Activated CD4-positive, alpha-beta T cell treated with anti-CD3 and anti-CD28 coated beads for 4 hours (primary cell): ENCODE results near the gene PRPH2.
"Not testable (repeated sequence)": the region's sequence is repeated elsewhere in the genome, so short reads cannot be mapped to it uniquely, and the experiment has no call there.

ENCODE experiments used
- DNase-seq, 2 donors: peaks; one replicate each; pipeline ENCODE4 v3.0.0-alpha.2; 2020

The PRPH2 gene

DNA sequence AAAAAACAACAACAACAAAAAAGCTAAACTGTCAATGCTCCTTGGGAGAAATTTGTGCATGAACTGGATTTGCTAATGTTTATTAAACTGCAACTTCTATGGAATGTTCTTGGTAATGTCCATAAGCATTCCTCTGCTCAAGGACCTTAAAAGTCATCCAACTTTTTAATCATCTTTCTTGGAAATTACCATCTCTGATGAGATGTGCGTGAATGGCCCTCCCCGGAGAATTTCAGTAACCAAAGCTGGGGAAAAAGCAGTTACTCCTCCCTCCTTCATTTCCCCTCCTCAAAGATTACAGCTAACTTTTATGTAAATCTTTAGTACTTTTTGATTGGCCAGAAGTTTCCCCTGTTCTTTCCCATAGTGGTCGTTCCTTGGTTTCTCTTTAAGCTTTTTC lies 18.3 kb upstream of the PRPH2 start:
- no peak for DNase-seq

GRCh38 chr6:42735976-42736375 lies 13.6 kb upstream of the PRPH2 start:
- DNase-seq = no peak

- DNase-seq = not testable (repeated sequence)
Observed at GRCh38 chr6:42733867-42734481, 11.6 kb upstream of the PRPH2 start.

DNA sequence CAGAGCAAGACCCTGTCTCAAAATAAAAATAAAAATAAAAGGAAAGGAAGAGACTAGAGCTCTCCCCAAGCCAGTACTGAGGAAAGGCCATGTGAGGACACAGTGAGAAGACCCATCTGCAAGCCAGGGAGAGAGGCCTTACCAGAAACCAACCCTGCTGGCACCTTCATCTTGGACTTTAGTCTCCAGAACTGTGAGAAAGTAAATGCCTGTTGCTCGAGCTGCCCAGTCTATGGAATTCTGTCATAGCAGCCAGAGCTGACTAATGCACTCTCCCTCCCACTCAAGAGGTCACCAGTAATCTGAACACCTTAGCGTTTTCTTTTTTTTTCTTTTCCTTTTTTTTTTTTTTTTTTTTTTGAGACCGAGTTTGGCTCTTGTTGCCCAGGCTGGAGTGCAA lies 7.3 kb upstream of the PRPH2 start:
- DNase-seq = no peak

DNA sequence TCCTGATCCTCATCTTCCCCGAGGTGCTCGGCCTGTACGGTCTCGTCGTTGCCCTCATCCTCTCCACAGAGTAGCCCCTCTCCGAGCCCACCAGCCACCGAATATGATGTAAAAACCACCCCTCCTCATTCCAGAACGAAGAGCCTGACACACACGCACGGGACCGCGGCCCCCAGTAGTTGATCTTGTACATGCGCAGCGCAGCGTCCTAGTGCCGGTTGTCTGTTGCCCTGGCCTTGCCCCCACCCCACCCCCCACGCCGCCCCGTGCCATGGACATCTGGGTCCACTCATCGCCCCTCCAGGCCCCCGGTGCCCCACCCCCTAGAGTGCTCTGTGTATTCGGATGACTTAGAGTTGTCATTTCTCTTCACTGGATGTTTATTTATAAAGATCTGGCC lies 5.2 kb upstream of the PRPH2 start:
- DNase-seq = no peak

GRCh38 chr6:42727087-42727611 lies 4.8 kb upstream of the PRPH2 start:
- no peak for DNase-seq

GRCh38 chr6:42726485-42727086 lies 4.2 kb upstream of the PRPH2 start:
- peak; percentile 72 to 79 for DNase-seq

DNA sequence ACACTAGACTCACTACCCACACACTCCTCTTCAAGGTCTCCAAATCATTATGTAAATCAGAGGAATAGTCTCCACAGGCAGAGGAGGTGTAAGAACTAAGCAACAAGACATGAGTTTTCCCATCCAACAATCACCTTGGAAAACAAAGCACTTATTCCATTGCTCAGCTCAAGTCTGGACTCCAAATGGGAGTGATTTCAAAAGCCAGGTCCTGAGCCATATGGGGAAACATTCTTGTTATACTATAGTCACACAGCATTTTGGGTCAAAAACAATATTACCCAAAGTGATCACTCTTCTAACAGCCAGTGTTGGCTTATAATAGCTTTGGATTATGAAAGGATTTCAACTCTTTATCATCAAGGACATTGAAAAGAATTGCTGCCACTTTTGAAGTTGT lies 3.6 kb upstream of the PRPH2 start:
- DNase-seq = no peak

DNA sequence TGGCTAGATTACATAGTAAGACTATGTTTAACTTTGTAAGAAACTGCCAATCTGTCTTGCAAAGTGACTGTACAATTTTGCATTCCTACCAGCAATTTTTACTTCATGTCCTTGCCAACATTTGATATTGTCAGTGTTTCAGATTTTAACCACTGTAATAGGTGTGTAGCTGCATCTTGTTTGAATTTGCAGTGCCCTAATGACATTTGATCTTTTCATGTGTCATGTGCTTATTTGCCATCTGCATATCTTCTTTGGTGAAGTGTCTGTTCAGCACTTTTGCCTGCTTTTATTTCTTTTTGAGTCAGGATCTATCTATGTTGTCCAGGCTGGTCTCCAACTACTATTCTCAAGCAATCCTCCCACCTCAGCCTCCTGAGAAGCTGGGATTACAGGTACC lies 2.4 kb upstream of the PRPH2 start:
- no peak for DNase-seq

- no peak for DNase-seq
Observed at GRCh38 chr6:42720739-42721138, 1.7 kb downstream of the PRPH2 start.

GRCh38 chr6:42715871-42716270 lies 6.5 kb downstream of the PRPH2 start:
- no peak for DNase-seq

DNA sequence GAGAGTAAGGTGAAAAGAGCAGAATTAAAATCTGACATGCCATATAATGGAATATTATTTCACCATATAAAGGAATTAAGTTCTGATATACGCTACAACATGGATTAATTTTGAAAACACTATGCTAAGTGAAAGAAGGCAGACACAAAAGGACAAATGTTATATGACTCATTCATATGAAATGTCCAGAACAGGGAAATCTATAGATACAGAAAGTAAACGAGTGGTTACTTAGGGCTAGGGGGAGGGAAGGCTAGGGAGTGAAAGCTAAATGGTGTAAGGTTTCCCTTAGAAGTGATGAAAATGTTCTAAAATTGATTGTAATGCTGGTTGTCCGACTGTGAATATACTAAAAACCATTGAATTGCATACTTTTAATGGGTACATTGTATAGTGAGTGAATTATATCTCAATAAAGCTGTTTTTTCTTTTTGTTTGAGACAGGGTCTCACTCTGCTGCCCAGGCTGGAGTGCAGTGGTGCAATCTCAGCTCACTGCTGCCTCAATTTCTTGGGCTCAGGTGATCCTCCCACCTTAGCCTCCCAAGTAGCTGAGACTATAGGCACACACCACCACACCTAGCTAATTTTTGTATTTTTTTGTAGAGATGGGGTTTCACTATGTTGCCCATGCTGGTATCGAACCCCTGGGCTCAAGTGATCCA lies 8.2 kb downstream of the PRPH2 start:
- DNase-seq = no peak

DNA sequence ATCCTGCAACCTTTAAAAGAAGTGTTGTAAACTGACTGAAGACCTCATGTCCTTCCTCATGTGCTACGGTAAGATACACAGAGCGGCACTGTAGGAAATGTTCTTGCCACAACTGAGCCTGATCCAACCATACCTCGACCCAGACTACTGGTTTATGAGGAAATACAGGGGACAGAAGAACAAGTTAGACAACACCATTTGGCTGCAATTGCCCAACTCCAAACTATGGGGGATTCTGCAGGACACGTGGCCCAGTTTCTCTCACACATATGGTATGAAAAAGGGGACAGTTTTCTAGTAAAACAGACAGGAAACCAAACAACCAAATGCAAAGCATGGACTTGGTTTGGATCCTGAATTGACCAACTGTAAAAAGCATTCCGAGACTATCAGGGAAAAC lies 10.5 kb downstream of the PRPH2 start:
- no peak for DNase-seq

DNA sequence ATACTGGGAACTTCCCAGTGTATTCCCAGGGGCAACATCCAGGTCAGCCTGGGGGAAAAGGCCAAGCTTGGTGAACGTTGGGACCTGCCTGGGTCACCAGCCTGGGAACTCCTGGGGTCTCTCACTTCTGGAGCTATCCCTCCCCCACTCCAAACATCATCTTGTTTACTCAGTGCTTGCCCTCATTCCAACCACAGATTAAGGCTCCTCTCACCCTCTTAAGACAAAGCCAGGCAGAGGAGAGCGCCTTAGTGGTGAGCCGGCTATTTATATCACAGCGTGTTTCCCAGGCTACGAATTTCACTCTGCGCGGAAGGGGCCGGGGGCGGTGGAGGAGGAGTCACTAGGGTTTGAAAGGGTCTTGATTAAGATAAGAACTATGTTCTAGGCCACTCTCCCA lies 12.1 kb downstream of the PRPH2 start:
- no peak for DNase-seq

GRCh38 chr6:42709871-42710270 lies 12.5 kb downstream of the PRPH2 start:
- no peak for DNase-seq

DNA sequence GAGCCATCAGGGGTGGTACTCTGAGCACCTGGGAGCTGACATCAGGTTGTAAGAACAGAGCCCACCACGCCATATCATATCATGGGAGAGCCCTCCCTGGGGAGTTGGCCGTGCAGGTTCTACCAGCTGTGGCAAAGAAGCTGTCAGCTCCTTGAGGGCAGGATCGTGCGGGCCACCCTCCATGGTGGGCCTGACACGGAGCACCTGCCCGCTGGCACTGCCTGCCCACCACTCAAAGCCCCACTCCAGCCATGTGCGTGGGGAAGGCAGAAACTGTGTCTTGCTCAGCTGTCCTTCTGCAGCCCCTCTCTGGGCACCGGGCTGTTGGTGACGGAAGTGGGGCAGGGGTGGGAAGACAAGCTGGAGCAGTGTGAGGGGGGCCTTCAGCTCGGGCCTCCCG lies 14.3 kb downstream of the PRPH2 start:
- DNase-seq = no peak

GRCh38 chr6:42707595-42707994 lies 14.8 kb downstream of the PRPH2 start:
- DNase-seq = no peak

GRCh38 chr6:42704937-42705374 lies 17.4 kb downstream of the PRPH2 start:
- no peak for DNase-seq

DNA sequence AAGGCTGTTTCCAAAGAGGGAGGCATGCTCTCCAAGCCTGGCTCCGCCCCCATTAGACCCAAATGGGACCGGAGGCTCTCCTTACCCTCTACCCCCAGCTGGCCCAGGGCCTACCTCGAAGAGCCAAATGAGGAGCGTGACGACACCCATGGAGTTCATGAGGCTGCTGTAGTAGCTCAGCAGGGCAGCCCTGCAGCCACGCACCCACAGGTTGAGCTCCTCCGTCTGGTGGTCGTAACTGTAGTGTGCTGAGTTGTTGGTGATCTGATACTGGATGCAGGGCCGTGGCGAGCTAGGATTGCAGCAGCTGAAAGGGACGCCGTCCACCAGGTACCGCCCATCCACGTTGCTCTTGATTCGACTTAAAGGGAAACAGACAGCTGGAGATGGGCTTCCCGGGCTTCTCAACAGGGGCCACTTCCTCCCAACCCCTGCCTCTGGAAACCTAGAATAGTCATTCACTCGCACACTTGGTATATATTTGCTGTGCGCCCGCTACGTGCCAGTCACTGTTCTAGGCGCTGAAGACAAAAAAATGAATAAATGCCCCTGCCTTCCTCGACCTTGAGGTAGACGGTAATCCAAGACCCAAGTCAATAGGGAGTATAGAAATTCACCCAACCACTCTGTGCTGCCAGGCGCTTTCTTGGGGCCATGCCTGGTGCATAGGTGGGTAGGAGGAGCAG lies 18.0 kb downstream of the PRPH2 start:
- no peak for DNase-seq

- DNase-seq = not testable (repeated sequence)
Observed at GRCh38 chr6:42702786-42703185, 19.6 kb downstream of the PRPH2 start.

DNA sequence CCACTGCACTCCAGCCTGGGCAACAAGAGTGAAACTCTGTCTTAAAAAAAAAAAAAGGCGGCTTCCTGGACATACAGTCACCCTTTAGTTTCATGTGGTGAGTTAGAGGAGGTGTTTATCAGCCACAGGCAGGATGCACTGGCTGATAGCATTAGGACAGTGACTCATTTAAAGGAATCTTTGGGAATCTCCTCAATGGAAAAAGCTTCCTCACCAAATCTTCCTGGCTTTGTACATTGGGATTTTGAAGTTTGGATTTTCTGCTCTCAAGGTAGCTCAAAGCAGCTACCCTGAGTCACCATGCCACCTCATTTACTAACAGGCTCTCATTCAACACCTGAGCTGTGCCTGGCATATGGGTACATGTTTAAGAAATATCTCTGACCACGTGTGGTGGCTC lies 20.2 kb downstream of the PRPH2 start:
- DNase-seq = no peak

DNA sequence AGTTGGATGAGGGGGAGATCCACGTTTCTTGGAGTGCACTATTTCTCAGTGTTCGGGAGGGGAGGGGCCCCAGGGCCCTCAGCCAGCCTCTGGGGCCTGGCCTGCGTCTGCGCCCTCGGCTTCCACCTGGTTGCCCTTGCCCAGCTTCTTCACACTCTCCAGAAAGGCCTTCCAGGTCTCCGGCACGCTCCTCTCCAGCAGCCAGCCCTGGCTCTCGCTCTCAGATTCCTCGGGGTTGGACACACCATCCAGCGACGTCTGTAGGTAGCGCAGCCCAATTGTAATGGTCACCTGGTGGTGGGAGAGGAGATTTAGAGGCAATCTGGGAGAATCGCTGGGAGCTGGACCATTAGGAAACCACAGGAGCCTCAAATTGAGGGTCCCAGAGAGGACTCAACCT lies 24.2 kb downstream of the PRPH2 start:
- no peak for DNase-seq

GRCh38 chr6:42697268-42697655 lies 25.1 kb downstream of the PRPH2 start:
- DNase-seq = no peak
